Gastrocnemius medialis (tissue), 4 donors: ENCODE measurements around the gene CAMK1.

Source experiments
- POLR2A ChIP-seq, 2 donors: fragments of 450-650 bp; IDR thresholded peaks; one replicate each; pipeline ENCODE4 v1.6.1; 2017; ENCODE audit warnings: antibody characterized with exemption in 2 of 2, mild to moderate bottlenecking in 2 of 2, moderate library complexity in 2 of 2
- TF ChIP-seq, protein P1 (sequence below), 5 experiments: fragments of 450-650 bp in 3 of 5; fragments of 200-600 bp in 2 of 5; sonication (generic) in 2 of 5; IDR thresholded peaks in 4 of 5; conservative IDR thresholded peaks in 1 of 5; 1 replicate in 4 of 5; 2 replicates in 1 of 5; pipeline ENCODE4 v1.5.1; 2016 to 2019; ENCODE audit warnings: antibody characterized with exemption in 5 of 5, mild to moderate bottlenecking in 3 of 5, moderate library complexity in 3 of 5

DNA sequence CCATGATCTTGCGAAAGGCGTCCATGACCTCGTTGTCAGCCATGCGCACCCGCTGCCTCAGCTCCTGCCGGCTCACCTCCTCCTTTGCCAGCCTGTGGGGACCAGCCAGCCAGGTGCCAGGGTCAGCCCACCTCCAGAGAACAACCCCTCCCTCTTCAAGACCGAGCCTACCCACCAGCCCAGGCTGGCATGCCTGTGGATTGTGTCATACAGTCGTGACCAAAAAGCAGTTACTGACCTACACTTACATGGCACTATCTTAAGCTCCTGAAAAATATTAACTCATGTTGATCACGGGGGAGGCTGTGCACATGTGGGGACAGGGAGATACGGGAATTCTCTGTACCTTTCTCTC is 10.7 kb upstream of the CAMK1 start:
- TF ChIP-seq, protein P1, sequence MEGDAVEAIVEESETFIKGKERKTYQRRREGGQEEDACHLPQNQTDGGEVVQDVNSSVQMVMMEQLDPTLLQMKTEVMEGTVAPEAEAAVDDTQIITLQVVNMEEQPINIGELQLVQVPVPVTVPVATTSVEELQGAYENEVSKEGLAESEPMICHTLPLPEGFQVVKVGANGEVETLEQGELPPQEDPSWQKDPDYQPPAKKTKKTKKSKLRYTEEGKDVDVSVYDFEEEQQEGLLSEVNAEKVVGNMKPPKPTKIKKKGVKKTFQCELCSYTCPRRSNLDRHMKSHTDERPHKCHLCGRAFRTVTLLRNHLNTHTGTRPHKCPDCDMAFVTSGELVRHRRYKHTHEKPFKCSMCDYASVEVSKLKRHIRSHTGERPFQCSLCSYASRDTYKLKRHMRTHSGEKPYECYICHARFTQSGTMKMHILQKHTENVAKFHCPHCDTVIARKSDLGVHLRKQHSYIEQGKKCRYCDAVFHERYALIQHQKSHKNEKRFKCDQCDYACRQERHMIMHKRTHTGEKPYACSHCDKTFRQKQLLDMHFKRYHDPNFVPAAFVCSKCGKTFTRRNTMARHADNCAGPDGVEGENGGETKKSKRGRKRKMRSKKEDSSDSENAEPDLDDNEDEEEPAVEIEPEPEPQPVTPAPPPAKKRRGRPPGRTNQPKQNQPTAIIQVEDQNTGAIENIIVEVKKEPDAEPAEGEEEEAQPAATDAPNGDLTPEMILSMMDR (IDR thresholded peaks at IDR 0.05 in 4 of 5, conservative IDR thresholded peaks at IDR 0.05 in 1 of 5): no peak
- no peak for TF ChIP-seq POLR2A (IDR thresholded peaks at IDR 0.05)
